SH-SY5Y (cell line): Measurements from ENCODE around the gene ZNRF3.

Source experiments
- GATA2 ChIP-seq: IDR thresholded peaks from 2 replicates; pipeline ENCODE4 v1.6.1; 2011; ENCODE audit warnings: mild to moderate bottlenecking, low read depth, low read length
- GATA3 ChIP-seq: IDR thresholded peaks from 2 replicates; pipeline ENCODE4 v1.6.1; 2011; ENCODE audit warnings: low read depth, mild to moderate bottlenecking, low read length, moderate library complexity

ZNRF3 gene

GRCh38 chr22:29041408-29041807 is 158.0 kb downstream of the ZNRF3 start:
- TF ChIP-seq GATA2: no peak
- TF ChIP-seq GATA3: no peak

- TF ChIP-seq GATA2: no peak
Measured at GRCh38 chr22:29043906-29044575, 160.7 kb downstream of the ZNRF3 start.

GRCh38 chr22:29044657-29045176 is 161.3 kb downstream of the ZNRF3 start:
- no peak for TF ChIP-seq GATA3
- TF ChIP-seq GATA2: no peak

GRCh38 chr22:29048822-29049654 is 165.7 kb downstream of the ZNRF3 start:
- TF ChIP-seq GATA2: no peak
- no peak for TF ChIP-seq GATA3

- TF ChIP-seq GATA2 (no peak), GATA3 (no peak)
Measured at GRCh38 chr22:29049655-29050263, 166.4 kb downstream of the ZNRF3 start.

- no peak for TF ChIP-seq GATA2
- no peak for TF ChIP-seq GATA3
Measured at GRCh38 chr22:29050457-29050856, 167.1 kb downstream of the ZNRF3 start.

GRCh38 chr22:29053048-29053702 is 169.8 kb downstream of the ZNRF3 start:
- no peak for TF ChIP-seq GATA3
- TF ChIP-seq GATA2: no peak

- no peak for TF ChIP-seq GATA2
- TF ChIP-seq GATA3: no peak
Measured at GRCh38 chr22:29054251-29054767, 170.9 kb downstream of the ZNRF3 start.

- TF ChIP-seq GATA2: no peak
- no peak for TF ChIP-seq GATA3
Measured at GRCh38 chr22:29055192-29055830, 171.9 kb downstream of the ZNRF3 start.

- TF ChIP-seq GATA2: no peak
Measured at GRCh38 chr22:29056472-29056871, 173.1 kb downstream of the ZNRF3 start.

- no peak for TF ChIP-seq GATA2
- TF ChIP-seq GATA3: no peak
Measured at GRCh38 chr22:29060251-29060869, 177.0 kb downstream of the ZNRF3 start.

- no peak for TF ChIP-seq GATA3
- TF ChIP-seq GATA2: no peak
Measured at GRCh38 chr22:29060931-29061330, 177.6 kb downstream of the ZNRF3 start.

GRCh38 chr22:29061773-29062172 is 178.4 kb downstream of the ZNRF3 start, which contains the start of gene C22orf31:
Gene C22orf31, minus strand, starts transcription at chr22:29061831. Its CDS starts 39 bp downstream, at chr22:29061792.
- TF ChIP-seq GATA3: no peak
- no peak for TF ChIP-seq GATA2
